ENCODE data around the gene CNR2.

The CNR2 gene

GRCh38 chr1:23913212-23913880, at the start of gene CNR2:
Gene CNR2 (minus strand): TSS chr1:23913362. CDS start chr1:23875617, 37,745 bp downstream.
- DNase-seq = no peak

DNA sequence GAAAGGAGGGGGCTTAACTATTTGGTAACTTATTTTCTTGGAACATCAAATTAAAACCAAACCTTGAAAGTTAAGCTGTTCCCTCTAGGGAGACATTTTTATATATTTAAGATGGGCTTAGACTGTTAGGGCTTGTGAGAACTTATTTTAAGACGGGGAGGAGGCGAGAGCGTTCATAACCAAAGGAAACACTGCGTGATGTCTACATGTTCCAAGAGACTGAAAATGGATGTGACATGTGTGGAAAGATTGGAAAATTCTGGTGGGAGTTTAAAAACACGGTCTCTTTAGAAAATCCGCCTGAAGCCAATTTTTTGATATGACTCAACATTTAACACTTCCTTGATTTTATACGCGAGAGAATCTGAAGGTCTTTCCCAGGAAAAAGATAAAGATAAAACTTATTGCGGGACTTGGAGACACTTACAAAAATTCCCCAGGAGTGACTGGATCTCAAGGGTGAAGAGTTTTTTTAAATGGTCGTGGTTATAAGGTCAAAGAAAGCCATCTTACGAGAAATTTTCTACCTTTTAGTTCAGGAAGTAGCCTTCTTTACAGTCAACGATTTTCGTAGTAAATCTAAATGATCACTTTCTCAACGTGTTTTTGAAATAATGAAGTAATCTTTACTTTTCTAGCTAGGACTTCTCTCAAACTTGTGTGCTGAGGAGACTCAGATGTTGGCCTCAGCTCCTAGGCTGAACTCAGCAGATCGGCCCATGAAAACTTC, 47.3 kb upstream of the CNR2 start:
- no peak for DNase-seq

DNA sequence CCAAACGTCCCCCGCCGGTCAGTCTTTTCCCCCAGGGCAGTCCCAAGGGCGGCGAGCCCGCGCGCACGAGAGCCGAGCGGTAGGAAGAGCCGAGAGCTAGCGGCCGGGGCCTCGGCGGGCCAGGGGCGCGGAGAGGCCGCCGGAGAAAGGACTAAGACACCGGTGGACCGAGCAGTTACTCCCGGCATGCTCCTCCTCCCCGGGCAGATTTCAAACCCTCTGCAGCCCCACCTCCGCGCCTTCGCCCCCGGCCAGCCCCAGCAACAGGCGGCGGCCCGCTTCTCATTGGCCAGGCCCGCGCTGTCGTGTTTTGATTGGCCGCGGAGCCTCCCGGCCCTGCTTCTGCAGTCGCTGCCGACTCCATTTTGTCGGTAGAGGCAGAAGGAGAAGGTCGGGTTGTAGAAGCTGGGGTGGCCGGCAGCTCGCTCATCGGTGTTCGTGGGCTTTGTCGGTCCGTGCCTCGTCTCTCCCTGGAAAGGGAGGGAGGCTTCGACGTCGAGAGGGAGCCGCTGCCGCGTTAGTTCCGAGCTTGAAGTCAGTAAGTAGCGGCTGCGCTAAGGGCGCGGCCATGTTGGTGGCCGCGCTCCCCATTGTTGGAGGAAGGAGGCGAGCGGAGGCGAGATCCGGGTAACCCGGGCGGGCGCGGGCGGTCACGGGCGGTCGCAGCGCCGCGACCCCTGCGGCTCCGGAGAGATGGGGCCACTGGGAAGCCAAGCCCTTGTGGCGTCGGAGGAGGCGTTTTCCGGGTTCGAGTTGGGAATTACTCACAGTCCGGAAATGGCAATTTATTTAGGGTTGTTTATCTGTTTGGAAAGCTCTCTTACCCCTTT, 46.5 kb upstream of the CNR2 start, which contains the start of gene PNRC2:
Gene PNRC2, plus strand, starts transcription at position 368 of the 830 bp plus-strand sequence. CDS start 1,630 bp downstream, outside the sequence.
- peak; percentile 98 for DNase-seq

GRCh38 chr1:23958810-23959460, 45.8 kb upstream of the CNR2 start:
- DNase-seq = peak; percentile 93

- DNase-seq = peak; percentile 65
Measured at GRCh38 chr1:23958040-23958809, 45.1 kb upstream of the CNR2 start.

DNA sequence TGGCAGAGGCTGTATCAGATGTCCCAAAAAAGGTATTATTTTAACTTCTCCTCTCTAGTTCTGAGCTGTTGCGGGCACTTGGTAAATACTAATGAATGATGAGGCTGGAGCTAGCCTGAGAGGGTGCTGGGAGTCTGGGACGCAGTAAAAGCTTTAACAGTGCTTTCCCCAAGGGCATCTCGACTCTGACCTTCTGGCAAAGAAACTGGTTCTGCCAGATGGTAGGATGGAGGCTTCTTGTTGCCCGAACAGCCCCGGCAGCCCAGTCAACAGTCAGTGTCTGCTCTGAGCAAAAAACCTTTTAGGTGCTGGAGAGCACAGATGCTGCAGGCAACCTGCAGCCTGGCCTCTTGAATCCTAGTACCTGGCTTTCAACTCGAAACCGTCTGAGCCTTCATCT, 43.9 kb upstream of the CNR2 start:
- DNase-seq = peak; percentile 98

- no peak for DNase-seq
Measured at GRCh38 chr1:23953020-23953419, 39.9 kb upstream of the CNR2 start.

DNA sequence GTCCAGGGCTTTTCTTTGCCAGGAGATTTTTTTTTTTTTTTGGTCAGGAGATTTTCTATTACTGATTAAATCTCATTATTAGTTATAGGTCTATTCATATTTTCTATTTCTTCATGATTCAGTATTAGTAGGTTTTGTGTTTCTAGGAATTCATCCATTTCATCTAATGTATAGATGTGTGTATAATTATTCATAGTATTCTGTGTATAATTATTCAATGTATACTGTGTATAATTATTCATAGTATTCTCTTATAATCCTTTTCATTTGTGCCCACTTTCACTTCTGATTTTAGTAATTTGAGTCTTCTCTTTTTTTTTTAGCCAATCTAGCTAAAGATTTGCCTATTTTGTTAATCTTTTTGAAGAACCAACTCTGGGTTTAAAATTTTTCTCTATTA, 34.2 kb upstream of the CNR2 start:
- no peak for DNase-seq

GRCh38 chr1:23936481-23937176, 23.5 kb upstream of the CNR2 start:
- DNase-seq = peak; percentile 37

GRCh38 chr1:23931491-23931880, 18.3 kb upstream of the CNR2 start:
- DNase-seq = peak; percentile 40

DNA sequence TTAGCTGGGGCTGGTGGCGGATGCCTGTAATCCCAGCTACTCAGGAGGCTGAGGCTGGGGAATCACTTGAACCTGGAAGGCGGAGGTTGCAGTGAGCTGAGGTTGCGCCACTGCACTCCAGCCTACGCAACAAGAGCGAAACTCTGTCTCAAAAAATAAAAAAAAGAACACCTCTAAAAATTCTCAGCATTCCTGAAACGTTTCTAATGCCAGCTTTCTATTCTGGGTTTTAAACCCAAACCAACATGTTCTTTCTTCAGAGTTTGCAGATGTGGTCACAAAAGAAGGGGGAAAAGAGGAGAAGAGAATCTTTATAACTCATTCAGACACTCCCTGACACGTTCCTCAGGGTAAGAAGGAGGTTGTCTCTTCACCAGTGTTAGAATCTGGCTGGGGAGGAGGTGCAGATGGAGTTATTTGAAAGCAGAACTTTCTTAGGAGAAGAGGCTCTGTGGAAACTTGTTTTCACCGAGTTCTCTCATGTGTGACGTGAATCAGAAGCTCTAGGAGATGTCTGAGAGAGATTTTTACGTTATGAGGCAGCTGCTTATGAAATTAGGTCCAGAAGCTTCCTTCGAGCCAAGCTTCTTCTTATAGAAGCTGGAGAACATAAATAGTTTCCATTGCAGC, 17.8 kb upstream of the CNR2 start:
- no peak for DNase-seq

DNA sequence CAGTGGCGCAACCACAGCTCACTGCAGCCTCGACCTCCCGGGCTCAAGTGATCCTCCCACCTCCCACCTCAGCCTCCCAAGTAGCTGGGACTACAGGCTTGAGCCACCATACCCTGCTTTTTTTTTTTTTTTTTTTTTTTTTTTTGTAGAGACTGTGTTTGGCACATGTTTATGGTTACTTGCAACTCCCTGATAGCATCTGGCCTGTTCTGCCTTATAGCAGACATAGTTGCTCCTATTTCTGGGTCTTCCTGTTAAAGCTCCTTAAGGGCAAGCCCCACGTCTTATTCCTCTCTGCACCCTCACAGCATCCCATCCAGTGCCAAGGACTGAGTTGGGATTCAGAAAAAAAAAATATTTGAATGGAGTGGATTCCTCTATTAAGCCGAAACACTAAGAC, 17.1 kb upstream of the CNR2 start:
- DNase-seq = no peak

- no peak for DNase-seq
Measured at GRCh38 chr1:23928789-23929188, 15.6 kb upstream of the CNR2 start.

DNA sequence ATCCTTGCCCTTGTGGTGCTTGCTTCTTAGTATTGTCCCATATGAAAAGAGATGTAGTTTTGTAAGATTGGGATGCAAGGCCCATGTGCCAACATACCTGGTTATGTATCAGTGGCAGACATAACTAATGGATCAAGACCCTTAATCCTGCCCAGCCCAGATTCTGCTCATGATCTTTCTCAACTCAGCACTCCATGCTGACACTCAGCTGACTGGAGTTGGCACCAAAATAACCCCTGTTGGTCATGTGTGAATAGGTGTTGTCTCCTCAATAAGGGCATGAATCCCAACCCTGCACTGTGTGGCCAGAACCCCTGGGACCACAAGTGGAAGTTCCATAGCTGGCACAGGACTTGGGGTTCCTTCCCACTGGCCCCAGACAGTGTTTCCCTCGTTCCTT, 13.9 kb upstream of the CNR2 start:
- no peak for DNase-seq

- DNase-seq = no peak
Measured at GRCh38 chr1:23925279-23925678, 12.1 kb upstream of the CNR2 start.

GRCh38 chr1:23924601-23925000, 11.4 kb upstream of the CNR2 start:
- no peak for DNase-seq

GRCh38 chr1:23923592-23924499, 10.7 kb upstream of the CNR2 start:
- no peak for DNase-seq

GRCh38 chr1:23922321-23922943, 9.3 kb upstream of the CNR2 start:
- DNase-seq = no peak

All from NCI-H82 (cell line).